NCI-H1048 (cell line): ENCODE results near the gene NAV3.
A peak's percentile ranks its signal among the peaks of the same experiment; 100 is the strongest.

Experiments used
- DNase-seq: peaks from one replicate; lab custom pipeline; 2025; lab: John Stamatoyannopoulos, UW

The NAV3 gene

DNA sequence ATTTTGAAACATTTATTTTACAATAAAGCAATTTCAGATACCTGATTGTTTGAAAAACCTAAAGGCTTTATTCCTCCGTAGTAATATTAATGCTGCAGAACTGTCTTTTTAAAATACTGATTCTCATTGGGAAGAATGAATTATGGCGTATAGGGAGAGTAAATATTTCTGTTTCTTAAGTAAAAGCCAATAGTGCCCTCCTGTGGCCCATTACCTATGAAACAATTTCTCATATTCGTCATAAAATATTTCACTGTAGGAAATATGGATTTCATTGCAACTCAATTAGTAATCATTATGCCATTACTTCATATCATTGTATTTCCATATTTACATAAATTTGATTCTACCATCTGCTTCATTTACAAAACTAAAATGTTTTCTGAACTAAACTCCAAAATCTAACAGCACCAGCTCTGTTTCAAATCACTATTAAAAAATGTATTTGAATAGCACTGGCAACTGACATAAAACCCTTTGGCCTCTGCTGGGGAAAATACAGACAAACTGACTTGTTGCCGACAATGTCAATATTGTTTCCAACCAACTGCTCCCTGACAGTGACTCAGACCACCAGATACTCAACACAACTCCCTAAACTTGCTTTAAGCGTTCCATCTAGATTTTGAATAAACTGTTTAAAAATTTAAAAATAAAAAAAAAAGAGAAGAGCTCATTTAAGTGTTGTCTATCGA is 290.3 kb downstream of the NAV3 start:
- DNase-seq, result peak; percentile 10

DNA sequence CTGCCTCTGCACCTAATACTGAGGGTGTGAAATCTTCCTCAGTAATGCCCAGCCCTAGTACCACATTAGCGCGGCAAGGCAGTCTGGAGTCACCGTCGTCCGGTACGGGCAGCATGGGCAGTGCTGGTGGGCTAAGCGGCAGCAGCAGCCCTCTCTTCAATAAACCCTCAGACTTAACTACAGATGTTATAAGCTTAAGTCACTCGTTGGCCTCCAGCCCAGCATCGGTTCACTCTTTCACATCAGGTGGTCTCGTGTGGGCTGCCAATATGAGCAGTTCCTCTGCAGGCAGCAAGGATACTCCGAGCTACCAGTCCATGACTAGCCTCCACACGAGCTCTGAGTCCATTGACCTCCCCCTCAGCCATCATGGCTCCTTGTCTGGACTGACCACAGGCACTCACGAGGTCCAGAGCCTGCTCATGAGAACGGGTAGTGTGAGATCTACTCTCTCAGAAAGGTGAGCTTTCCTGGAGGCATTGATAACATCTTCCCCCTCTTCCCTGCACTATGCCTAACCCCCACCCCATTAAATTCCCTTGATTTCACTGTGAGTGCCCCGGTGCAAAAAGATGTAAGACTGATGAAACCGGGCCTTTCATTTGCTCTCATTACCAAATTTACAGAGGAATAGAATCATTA is 291.4 kb downstream of the NAV3 start:
- DNase-seq, result no peak

DNA sequence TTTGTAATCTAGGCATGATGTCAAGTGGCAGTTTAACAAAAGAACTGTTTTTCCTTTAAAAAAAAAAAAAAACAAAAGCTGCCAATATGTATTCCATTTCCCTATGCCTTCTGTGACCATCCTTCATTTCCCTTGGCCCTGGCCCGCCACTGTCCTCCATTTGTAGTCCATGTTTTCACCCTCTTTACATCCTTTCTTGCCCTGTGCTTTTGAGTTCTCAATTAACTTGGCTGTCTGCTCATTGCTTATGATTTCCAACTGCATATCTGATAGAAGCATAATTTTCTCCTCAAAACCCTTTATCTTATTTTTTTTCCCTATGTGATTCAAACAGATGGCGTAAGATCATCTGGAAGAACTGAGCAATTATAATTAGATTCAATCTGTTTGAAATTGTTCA is 297.5 kb downstream of the NAV3 start:
- no peak for DNase-seq

DNA sequence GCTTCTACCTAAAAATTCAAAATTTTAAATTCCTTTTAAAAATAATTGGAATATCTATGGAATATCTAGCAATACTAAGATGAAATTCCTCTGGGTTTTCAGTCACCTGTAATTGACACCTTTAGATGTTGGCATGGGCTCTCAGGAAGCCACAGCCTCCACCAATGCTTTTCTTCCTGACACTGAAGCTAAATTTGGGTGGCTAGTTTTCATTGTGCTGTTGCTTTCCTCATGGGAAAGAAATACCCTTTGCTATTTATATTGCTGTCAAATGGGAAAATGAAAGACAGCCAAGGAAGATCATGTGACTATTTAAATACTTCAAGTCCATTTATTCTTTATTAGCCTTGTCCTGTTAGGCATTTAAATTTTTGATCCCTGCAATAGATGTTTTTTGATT is 313.0 kb downstream of the NAV3 start:
- DNase-seq, result no peak

DNA sequence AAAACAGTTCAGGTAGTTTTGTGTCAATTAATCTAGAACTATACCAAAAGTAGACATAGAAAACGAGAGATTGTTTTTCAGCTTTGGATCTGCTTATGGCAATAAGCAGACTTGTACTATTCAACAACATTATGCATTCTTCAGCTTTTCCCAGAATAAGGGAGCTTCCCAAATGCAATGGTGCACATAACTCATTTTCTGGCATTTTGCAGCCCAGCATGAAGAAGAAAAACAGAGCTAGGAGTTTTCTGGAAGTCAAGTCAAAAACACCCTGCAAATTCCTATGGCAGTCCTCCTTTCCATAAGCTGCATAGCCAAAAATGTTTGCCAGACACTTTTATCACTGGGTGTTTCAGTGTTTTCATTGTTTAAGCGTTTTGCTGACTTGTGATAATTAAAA is 314.7 kb downstream of the NAV3 start:
- DNase-seq, result no peak

DNA sequence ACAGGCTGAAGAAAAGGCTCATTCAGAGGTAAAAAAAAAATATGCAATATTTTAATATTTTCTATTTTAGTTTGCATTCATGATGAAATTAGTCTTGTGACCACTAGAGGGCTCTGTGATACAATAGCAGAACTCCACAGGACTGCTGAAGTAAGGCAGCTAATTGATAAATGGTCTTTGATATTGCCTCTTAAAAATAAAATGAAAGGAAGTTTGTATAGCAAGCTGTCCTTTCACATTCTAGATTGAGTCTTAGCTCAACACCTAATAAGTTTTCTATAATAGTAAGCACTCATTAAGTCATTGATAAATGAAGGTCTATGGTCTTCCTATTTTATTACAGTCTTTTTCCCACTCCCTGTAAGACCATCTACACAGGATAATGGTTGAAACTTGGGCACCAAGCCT is 315.7 kb downstream of the NAV3 start:
- no peak for DNase-seq

DNA sequence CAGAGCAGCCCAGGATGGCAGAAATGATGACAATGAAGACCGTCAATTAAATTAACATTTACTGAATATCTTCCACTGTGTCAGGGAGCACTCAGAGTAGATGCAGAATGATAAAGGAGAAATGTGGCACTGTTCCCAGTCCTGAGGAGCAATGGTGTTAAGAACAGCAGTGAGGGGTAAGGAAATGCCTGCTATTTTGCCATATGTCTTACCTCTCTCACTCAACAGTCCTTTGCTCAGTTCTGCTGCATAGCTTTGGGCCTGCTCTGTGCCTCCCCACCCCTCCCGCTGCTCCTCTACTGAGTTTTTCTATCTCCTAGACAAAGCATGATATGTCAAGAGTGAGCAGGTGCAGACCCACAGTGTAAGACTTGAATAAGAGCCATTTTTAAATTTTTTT is 318.8 kb downstream of the NAV3 start:
- no peak for DNase-seq

DNA sequence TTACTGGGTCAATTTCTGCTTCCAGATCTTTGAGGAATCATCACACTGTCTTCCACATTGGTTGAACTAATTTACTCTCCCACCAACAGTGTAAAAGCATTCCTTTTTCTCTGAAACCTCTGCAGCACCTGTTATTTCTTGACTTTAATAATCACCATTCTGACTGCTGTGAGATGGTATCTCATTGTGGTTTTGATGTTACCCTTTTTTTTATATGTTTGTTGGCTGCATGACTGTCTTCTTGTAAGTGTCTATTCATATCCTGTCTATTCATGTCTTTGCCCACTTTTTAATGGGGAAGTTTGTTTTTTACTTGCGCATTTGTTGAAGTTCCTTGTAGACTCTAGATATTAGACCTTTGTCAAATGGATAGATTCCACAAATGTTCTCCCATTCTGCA is 324.9 kb downstream of the NAV3 start:
- no peak for DNase-seq

DNA sequence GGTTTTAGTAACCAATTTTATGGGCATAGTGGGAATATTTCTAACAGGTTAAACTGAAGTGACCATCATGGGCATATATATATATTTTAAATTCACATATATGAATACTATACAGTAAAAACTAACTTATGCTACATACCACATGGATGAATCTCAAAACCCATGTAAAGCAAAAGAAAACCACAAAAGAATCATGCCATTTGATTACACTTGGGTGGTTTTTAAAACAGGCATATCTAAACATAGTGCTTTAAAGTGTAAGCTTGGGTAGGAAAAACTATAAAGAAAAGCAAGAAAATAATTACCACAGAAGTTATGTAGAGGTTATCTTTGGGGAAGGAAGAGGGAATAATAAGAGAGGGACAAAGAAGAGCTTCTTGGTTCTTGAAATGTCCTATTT is 326.1 kb downstream of the NAV3 start:
- DNase-seq, result no peak

DNA sequence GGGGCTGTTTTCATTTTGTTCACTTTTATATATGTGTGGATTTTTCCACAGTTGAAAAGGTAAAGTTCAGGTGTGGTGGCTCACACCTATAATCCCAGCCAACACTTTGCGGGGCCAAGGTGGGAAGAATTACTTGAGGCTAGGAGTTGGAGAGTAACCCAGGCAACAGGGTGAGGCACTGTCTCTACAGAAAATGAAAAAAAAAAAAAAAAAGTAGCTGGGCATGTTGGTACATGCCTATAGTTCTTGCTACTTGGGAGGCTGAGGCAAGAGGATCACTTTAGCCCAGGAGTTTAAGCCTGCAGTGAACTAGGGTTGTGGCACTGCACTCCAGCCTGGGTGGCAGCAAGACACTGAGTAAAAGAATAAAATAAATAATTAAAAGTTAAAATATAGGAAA is 326.5 kb downstream of the NAV3 start:
- DNase-seq, result no peak

DNA sequence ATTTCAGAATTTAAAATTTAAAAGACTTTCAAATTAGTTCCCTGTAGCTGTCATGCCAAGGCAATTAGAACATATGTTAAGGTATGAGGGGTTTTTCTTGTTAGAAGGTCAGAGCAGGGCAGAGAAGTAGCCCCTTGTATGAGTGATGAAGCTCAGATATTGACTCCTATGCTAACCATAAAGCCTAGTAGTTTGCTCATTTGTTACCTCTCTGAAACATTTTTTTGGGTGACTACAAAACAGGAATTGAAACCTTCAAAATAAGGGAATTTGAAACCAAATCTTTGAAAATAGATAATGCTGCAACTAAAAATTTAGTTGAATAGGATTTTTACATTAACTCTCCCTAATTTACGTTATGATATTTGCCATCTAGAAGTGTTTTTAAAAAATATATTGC is 333.5 kb downstream of the NAV3 start:
- no peak for DNase-seq

DNA sequence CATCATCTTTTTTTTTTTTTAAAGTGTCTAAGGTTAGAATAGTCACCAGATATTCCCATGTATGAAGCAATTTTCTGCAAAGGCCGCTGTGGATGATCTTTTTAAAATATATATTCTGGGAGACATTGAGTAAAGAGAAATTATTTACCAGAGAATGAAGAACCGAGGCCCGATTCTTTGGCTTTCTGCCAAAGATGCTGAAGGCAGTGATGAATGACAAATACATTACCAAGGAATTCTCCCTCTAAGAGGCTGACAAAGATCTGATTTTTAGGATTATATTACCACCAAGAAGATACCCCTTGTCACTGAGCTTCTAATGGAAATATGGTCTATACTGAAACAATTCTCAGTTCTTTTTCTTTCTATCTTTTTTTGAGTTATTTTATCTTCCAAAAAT is 336.8 kb downstream of the NAV3 start:
- DNase-seq, result no peak

DNA sequence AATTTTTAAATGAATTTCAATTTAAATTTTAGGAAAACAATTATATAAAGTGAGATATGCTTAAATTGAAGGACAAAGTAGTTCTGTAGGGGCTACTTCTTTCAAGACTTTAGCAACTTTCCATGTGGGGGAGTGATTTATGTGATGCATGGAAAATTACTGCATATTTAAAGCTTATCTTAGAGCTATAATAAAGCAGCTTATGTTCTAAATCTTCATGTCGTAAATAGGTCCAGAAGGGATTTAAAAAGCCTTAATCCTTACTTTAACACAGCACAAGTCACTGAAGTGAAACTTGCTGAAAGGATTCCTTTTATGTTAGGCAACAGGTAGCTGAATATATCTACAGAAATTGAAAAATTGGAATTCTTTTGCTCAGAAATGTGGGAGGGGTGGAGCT is 340.4 kb downstream of the NAV3 start:
- DNase-seq, result no peak

DNA sequence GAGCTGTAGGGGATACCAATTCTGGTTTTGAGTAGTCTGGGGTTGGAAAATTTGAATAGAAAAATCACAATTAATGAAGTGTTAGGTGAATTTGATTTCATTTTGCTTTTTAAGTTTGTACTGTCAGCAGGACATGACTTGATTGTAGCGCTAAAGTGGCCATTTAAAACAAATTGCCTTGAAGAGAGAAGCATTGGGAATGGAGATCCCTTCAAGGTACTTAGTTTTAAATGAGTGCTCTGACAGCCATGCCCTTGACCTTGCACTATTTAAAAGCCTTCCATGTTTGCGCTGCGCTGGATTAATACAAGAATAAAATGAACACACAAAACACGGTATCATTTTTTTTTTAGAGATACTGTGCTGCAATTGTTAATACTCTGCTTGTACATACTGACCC is 345.9 kb downstream of the NAV3 start:
- no peak for DNase-seq

DNA sequence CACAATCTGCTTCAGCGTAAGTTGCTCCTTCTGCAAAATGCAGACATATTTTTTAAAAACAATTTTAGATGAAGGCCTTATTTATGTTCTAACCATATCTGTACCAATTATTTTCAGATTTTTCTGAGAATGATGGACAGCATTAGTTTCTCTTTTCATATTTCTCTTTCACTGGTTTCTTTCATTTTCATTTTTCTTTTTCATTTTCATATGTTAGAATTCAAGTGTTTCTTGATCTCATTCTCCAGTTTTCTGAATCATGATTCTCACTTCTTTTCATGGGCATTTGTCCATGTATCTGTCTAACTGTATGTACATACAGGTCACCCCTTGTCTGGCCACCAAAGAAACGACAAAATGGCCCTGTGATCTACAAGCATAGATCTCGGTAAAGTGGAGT is 346.6 kb downstream of the NAV3 start:
- DNase-seq, result no peak

DNA sequence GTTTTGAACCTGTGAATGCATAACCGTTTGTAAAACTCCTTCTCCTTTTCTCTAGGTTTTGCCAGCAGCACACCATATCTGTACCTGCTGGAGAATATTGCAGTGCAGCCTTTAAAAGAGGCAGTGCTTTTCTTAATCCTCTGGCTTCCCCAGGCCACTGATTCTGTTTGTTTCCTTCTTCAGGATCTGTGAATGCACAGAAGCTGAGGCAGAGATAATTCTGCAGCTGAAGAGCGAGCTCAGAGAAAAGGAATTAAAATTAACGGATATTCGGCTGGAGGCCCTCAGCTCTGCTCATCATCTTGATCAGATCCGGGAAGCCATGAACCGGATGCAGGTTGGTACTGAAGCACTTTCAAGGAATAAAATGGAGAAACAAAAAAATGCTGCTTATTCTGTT is 348.7 kb downstream of the NAV3 start:
- DNase-seq, result no peak

DNA sequence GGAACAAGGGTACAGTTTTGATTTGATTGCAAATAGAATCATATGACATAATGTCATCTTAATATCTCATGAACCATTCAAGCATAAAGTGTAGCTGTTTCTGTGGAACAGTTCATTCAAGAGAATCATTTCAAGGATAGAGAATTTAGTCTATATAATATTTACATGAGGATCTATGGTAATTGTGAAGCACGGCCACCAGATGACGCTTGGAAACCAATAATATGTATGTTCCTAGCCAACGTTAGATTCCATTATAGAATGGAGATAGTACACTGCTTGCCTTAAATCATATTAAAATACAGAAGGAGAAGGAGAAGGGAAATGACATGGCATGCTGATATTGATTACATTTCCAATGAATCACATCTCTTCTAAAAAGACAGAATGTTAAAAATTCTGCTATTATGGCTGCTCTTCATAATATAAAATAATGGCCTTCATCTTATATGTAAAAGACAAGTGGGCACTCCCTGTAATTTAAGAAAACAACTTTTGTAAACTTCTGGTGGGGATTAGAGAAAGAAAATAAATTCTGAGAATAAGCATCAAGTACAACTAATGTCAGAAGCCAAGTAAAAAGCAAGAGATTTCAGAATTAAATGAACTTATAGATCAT is 351.0 kb downstream of the NAV3 start:
- no peak for DNase-seq

DNA sequence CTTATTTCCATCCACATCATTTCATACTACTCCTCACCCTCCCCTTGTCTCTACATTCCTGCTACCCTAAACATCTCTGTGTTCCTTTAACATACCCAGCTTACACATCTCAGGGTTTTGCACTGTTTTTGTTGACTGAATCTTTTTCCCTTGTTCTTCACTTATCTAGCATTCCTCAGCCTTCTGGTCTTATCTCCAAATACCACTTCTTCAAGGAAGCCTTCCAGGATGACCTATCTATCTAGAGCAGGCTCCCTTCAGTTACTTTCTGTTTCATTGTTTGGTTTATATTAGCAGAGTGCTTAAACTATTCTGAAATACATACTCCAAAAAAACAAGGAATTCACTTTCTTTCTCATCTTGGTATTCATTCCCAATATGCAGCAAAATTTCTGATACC is 353.1 kb downstream of the NAV3 start:
- DNase-seq, result no peak

DNA sequence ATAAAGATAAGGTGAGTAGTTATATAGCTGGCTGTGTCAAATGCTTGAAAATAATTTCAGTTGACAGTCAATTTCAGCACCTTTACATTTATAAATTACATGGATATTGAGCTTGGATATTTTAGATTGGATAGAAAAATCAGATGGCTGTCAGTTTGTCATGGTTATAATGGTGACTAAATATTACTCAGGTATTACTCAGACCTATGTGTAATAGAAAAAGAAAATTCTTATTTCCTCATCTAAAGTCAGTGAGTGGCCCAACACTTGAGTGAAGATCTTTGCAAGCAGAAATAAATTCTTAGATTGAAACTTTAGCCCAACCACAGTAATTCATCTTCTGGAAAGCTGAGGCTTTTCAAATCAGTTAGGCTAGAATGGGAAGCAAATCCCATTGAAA is 354.4 kb downstream of the NAV3 start:
- no peak for DNase-seq

DNA sequence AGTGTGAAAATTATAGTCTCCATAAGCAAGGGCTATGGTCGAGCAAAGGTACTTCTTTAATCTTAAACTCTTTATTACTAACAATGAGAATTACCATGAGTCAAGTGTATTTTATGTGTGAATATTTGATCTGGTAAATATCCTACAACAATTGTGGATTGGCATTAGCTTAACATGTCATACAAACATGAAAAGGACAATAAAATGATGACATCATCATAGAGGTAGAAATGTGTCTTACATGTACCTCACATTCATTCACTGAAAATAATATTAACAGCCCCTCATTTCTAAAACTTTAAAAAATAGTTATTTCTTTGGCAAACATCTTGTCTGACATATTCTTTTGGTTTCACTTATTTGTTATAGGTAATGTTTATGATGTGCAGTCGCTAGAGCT is 355.0 kb downstream of the NAV3 start:
- no peak for DNase-seq

DNA sequence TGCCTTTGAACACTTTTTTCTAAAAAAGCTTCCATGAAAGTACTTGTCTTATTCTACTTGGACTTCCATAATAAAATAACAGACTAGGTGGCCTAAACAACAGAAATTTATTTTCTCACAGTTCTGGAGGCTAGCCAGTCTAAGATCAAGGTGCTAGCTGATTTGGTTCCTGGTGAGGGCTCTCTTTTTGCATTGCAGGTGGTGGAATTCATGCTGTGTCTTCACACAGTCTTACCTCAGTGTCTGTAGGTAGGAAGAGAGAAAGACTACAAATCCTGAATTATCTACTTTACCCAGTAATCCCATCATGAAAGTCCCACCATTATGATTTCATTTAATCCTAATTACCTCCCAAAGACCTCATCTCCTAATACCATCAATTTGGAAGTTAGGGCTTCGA is 356.0 kb downstream of the NAV3 start:
- DNase-seq, result no peak

DNA sequence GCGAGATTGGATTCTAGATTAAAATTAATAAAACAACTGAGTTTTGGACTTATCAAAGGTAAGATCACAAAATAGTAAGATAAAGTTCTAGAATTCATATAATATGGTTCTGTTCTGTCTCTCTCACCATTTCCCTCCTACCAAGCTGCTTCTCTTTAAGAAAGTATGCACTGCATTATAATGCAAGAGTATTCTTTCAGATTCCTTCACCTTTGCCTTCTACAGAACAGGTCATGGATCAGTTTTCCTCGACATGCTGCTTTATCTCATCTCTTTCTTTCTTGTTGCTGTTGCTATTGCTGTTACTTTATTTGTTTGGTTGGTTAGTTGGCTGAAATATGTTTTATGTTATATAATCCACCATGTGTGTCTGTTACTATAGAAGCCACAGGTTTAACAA is 357.0 kb downstream of the NAV3 start:
- DNase-seq, result no peak

DNA sequence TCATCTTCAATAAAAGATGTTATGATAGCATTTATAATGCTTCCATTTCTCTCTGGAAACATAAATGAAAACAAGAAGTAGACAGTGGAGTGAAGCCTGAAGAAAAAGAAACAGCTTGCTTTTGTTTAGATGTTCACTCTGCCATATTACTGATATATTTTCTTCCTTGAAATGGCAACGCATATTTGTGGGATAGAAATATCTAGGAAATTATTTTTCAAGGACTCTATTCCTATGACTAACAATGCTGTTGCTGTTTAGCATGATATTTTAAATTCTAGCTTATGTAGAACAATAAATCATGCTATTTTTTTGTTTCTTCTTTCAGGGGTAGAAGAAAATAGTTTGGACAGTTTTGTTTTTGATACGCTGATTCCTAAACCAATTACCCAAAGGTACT is 359.0 kb downstream of the NAV3 start:
- DNase-seq, result no peak

DNA sequence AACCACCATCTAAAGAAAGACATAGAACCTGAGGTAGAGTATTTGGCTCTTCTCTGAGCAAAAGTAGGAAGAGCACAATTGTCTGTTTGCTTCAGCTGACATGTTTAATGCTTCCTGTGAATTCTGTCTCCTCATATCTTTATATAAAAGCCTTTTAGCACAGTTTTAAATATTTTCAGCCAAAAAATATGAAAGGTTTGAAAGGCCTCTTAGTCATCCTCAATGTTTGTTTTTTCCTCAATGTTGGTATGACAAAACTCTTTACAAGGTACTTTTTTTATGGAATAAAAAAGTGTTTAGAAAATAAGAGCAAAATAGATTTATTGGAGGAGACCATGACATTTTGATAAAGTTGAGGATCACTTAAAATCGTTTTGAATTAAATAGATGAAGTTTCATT is 360.9 kb downstream of the NAV3 start:
- no peak for DNase-seq
